Measurements from ENCODE around the gene VTI1A. TPM values are rescaled to one million over a fixed set of nuclear protein-coding genes. Genes with fewer than 3 reads are reported as not detected.

Gene VTI1A
- total RNA-seq, 2 donors from 2014 or later: 35.2 to 46.9 TPM

DNA sequence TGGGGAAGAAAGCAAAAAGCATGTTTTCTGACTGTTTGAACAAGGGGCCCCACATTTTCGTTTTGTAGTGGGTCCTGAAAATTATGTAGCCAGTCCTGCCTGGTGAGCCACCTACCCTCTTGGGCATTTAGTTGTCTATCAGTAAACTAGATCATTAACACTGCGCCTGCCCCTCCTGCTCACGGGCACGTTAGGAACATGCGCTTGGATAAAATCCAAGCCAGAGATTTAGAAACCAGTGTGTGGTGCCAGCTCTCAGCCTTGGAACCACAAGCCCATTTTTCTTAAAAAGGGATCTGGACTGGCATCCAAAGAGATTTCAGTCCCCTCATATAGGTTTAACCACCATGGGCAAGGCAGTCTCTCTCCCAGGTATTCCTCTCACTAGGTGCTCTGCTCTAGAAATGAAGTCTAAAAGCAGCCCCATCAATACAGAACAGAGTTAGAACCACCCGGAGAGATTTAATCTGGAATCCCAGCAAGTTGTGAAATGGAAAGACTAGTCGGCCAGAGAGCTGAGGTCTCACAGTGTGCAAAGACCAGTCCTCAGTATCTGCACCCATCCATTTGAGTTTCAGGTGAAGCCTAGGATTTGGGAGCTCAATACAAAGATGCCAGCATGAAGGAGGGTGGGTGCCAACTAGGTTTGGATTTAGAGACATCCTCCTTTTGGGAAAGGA, 379.1 kb downstream of the VTI1A start:
- Mint-ChIP-seq H3K4me1 (no peaks in the 10 kb centered on the region), H3K27ac (no peak overlapping the region), H3K27me3 (no peaks in the 10 kb centered on the region), H3K4me3 (no peak overlapping the region), H3K36me3 (ENCODE audit: low read depth) (no peaks in the 10 kb centered on the region), H3K9me3 (no peaks in the 10 kb centered on the region)
- ATAC-seq (replicated peaks): no peak

DNA sequence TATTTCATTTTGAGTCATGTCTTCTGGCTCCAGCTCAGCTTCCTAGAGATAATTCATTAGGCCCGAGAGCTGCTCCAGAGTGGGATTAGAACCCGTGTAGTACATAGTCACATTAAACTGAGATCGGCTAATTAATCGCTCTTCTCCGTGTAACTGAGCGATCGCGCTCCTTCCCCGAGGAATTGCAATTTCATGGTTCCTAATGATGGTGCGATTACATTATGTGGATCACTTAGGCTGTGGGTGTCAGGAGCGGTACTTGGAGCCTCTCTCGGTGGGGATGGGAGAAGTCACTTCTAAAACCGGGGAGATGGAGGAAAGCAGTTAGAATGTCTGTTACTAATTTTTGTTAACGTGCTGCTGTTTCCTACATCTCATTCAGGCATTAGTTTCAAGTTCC, 380.1 kb downstream of the VTI1A start:
- Mint-ChIP-seq H3K9me3 (no peaks in the 10 kb centered on the region), H3K27ac (no peak overlapping the region), H3K4me3 (no peak overlapping the region), H3K27me3 (no peaks in the 10 kb centered on the region), H3K36me3 (ENCODE audit: low read depth) (no peaks in the 10 kb centered on the region), H3K4me1 (no peaks in the 10 kb centered on the region)
- no peak for ATAC-seq (replicated peaks)

DNA sequence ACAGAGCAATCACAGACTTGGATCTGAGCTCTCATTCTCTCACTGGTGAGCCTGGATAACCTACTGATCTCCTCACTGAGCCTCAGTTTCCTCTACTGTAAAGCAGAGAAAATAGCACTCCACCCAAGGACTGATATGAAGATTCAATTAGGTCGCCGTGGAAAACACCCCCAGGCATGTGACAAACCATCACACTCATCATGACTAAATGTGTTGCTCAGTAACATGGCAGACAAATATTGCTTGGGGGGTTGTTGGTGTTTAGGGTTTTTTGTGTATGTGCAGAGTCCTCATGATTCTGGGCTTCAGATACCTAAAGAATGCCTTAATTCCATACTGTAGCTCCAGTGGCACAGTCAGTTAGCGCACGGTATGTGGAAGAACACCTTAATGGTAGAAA, 380.9 kb downstream of the VTI1A start:
- Mint-ChIP-seq H3K27ac (no peak overlapping the region), H3K36me3 (ENCODE audit: low read depth) (no peaks in the 10 kb centered on the region), H3K9me3 (no peaks in the 10 kb centered on the region), H3K27me3 (no peaks in the 10 kb centered on the region), H3K4me3 (no peak overlapping the region), H3K4me1 (no peaks in the 10 kb centered on the region)
- ATAC-seq (replicated peaks): no peak

DNA sequence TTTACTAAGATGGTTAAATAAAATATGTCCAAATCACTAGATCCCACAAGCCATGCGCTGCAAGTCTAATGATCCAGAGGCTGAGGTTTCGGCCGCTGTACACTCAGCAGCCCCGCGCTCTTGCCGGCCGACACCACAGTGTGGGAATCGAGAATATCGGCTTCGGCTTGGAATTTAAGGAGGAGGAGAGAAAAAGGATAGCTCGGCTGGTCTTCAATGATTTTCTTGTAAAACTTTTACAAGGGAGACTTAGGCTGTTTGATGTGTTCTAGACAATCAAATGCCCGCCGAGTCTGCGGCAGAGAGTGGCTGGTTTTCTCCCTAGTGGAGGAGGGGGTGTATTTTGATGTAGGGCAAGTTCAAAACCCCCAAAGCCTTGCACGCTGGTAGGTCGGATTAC, 384.8 kb downstream of the VTI1A start:
- Mint-ChIP-seq H3K4me1 (no peaks in the 10 kb centered on the region), H3K4me3 (no peak overlapping the region), H3K9me3 (no peaks in the 10 kb centered on the region), H3K27ac (no peak overlapping the region), H3K27me3 (no peaks in the 10 kb centered on the region), H3K36me3 (ENCODE audit: low read depth) (no peaks in the 10 kb centered on the region)
- ATAC-seq (replicated peaks): no peak

DNA sequence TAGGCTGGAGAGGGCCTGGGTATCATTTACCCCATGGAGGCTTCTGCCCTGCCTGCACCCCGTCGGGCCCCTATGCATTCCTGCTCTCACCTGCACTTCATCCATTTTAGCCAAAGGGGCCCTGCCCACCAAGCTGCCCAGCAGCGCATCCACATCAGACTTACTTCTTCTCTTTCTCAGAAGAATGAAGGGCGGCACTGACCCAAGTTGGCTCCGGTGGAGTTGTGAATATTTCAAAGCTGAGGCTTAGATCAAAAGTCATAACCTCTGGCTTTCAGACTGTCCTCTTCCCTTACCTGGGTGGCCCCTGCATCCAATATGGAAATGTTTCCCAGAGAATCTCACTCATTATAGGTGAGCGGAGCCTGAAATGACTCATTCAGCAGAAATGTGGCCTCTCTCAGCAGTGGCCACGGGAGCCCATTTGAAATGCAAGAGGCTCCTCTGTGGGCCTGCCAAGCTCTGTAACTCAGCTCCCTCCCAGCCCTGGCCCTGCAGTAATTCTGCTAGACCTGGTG, 385.4 kb downstream of the VTI1A start:
- H3K9me3 Mint-ChIP-seq: no peaks in the 10 kb centered on the region
- H3K27ac Mint-ChIP-seq: no peak overlapping the region
- H3K4me1 Mint-ChIP-seq: no peaks in the 10 kb centered on the region
- H3K4me3 Mint-ChIP-seq: no peak overlapping the region
- no peaks in the 10 kb centered on the region for H3K36me3 Mint-ChIP-seq (ENCODE audit: low read depth)
- no peak for ATAC-seq (replicated peaks)
- no peaks in the 10 kb centered on the region for H3K27me3 Mint-ChIP-seq

DNA sequence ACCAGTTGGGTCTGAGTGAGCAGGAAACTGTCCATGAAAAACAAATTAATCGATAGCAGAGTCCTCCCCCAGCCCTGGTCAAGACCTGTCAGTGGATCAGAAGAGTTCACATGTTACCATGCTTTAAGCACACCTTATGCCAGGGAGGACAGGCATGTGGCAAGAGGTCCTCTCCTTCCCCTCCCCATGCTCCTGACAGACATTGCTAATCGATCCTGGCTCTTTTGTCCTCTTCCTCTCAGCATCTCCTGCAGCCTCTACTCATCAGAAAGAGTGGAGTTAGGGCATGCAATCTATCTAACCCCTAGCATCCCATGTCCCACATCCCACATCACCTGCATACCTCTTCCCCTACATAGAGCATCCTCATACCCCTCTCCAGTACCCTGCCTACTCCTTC, 385.9 kb downstream of the VTI1A start:
- H3K27ac Mint-ChIP-seq: no peak overlapping the region
- H3K27me3 Mint-ChIP-seq: no peaks in the 10 kb centered on the region
- H3K4me1 Mint-ChIP-seq: no peaks in the 10 kb centered on the region
- no peak overlapping the region for H3K4me3 Mint-ChIP-seq
- H3K36me3 Mint-ChIP-seq (ENCODE audit: low read depth): no peaks in the 10 kb centered on the region
- no peak for ATAC-seq (replicated peaks)
- no peaks in the 10 kb centered on the region for H3K9me3 Mint-ChIP-seq

DNA sequence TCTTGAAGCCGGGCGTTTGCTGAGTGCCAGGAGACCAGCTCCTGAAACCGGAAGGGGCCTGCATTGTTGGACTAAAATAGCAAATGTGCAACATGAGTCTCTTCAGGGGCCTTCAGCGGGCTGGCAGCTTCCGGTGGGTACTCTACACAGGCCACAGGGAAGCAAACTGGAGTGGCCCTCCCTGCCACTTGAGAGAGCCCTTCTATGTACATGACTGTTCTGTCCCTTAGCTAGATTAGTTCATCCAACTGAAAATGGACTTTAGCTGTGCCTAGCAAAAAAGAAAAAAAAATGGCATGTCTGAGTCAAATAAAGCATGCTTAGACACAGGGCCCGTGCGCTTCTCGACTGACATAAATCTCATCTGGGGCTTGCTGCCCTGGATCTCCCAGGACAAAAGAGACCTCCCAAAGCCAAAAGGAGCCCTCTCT, 387.8 kb downstream of the VTI1A start:
- Mint-ChIP-seq H3K27ac (no peak overlapping the region), H3K4me1 (no peaks in the 10 kb centered on the region), H3K27me3 (no peaks in the 10 kb centered on the region), H3K4me3 (no peak overlapping the region), H3K36me3 (ENCODE audit: low read depth) (no peaks in the 10 kb centered on the region), H3K9me3 (no peaks in the 10 kb centered on the region)
- ATAC-seq (replicated peaks): no peak

DNA sequence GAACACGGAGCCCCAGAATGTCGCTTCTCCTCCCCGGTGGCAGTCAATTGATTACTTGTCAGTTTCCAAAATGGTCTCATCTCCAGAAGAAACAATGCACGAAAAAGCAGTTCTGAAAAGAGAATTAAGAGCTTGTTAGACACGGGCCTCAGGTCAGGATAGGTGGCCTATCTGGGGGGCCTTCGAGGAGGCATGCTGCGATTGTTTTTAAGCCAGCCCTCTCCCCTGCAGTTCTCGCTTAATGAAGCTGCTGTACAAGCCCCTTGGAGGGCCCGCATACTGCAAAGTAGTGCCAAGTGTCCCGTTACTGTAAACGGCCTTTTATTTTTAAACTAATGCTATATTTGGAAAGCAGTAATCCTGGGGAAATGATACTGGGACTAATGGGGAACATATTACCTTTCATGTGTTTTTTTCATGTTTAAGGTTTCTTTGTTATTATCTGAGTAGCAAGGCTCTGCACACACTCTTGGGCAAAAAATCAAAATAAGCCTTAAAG, 388.3 kb downstream of the VTI1A start:
- Mint-ChIP-seq H3K27ac (no peak overlapping the region), H3K4me1 (no peaks in the 10 kb centered on the region), H3K9me3 (no peaks in the 10 kb centered on the region), H3K27me3 (no peaks in the 10 kb centered on the region), H3K36me3 (ENCODE audit: low read depth) (no peaks in the 10 kb centered on the region), H3K4me3 (no peak overlapping the region)
- ATAC-seq (replicated peaks): no peak

DNA sequence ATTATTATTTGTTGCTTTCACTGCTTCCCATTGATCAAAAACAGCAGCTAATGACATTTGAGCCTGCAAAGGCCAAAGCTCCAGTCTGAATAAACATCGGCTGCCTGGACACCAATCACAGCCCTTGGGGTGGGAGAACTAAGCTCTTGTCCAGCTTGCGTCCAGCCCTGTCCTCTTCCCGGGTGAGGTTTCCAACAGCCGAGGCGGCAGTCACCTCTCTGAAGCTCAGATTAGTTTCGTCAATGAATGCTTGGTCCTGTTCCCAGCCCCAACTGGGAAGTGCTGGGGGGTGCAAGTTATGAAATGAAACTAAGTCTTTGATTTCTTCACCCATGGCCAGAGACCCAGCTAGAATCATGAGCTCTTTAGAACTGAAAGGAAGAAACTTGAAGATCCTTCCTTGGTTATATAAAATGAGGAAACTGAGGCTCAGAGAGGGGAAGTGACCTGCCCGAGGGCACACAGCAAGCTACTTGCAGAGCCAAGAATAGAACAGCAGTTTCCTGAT, 389.0 kb downstream of the VTI1A start:
- Mint-ChIP-seq H3K4me3 (no peak overlapping the region), H3K36me3 (ENCODE audit: low read depth) (no peaks in the 10 kb centered on the region), H3K4me1 (no peaks in the 10 kb centered on the region), H3K27me3 (no peaks in the 10 kb centered on the region), H3K9me3 (no peaks in the 10 kb centered on the region), H3K27ac (no peak overlapping the region)
- ATAC-seq (replicated peaks): no peak

DNA sequence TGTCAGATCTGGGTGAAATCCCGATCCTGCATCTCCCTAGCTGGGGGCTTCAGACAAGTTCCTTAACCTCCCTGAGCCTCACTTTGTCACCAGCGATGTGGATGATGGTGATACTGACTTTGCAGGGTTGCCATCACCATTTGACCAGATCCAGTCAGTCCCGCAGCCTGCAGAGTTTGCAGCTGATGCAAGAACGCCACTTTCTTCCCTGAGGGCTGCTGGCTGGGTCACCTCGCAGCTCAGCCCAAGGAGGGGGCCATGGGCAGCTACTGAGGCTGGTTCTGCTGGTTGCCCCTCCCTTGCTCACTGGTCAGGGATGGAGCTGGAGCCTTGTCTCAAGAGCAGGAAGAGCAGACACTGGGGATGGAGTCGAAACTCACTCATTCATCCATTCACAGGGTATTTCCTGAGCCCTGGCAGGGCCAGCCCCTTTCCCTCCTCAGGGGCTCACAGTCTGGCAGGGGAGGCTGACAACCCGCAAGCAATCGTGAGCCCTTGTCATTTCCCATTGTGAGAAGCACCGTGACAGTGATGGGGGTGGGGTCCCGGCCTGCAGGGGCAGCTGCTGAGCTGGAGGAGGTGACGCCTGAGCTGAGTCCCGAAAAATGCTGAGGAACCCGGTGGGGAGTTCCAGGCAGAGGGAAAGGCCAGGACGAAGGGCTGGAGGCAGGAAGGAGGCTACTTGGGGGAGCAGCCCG, 391.9 kb downstream of the VTI1A start:
- Mint-ChIP-seq H3K4me1 (no peaks in the 10 kb centered on the region), H3K4me3 (no peak overlapping the region), H3K36me3 (ENCODE audit: low read depth) (no peaks in the 10 kb centered on the region), H3K27me3 (no peaks in the 10 kb centered on the region), H3K9me3 (no peaks in the 10 kb centered on the region), H3K27ac (no peak overlapping the region)
- no peak for ATAC-seq (replicated peaks)

DNA sequence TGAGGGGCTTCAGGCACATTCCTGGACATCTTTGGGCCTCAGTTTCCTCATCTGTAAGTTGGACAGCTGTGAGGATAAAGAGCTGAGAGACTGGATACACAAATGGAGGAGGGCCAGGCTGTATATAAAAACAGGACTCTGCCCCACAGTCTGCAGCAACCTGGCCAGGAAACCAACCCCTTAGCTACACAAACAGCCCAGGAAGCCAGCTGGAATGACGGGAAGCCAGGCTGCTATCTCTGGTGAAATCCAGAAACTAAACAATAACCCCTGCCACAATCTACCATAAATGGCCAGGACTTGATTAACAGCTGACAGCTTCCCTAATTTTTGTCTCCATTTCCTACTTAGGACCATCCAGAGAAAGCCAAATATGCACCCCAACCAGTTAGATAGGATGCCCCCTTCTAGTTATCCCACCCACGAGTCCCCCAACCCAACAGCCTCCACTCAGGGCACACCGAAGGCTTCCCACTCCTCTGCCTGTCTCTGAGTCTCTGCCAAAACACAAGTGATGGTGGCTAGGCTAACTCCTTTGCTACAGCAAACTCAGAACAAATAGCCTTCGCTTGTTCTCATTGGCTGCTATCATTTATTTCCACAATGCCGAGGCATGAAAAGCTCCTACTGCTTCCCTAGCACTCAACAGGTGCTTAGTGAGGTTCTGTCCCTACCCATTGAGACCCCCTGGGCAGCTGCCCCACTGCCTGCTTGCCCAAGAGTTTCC, 393.1 kb downstream of the VTI1A start:
- ATAC-seq (replicated peaks): no peak
- H3K4me1 Mint-ChIP-seq: no peaks in the 10 kb centered on the region
- H3K27me3 Mint-ChIP-seq: no peaks in the 10 kb centered on the region
- H3K36me3 Mint-ChIP-seq (ENCODE audit: low read depth): no peaks in the 10 kb centered on the region
- no peaks in the 10 kb centered on the region for H3K9me3 Mint-ChIP-seq
- H3K27ac Mint-ChIP-seq: no peak overlapping the region
- H3K4me3 Mint-ChIP-seq: no peak overlapping the region

DNA sequence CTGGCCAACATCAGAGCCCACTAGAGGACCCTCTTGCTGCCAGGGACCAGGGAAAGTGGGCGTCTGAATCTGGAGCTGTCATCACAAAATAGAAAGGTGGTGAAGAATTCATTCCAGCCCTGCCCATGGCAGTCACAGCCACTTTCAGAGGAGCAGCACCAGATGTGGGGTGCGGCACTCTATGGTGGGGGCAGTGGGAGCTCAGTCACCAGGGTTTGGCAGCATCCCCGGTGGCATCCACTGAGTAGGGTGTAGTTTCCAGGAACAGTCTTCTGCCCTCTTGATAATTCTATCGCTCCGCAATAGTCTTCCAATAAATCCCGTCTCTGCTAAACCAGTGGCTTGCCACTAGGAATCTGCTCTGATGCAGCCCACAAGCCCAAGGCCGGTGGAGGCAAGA, 394.5 kb downstream of the VTI1A start:
- H3K4me3 Mint-ChIP-seq: no peak overlapping the region
- H3K27me3 Mint-ChIP-seq: no peaks in the 10 kb centered on the region
- H3K9me3 Mint-ChIP-seq: no peaks in the 10 kb centered on the region
- H3K4me1 Mint-ChIP-seq: no peaks in the 10 kb centered on the region
- ATAC-seq (replicated peaks): no peak
- H3K27ac Mint-ChIP-seq: no peak overlapping the region
- no peaks in the 10 kb centered on the region for H3K36me3 Mint-ChIP-seq (ENCODE audit: low read depth)

DNA sequence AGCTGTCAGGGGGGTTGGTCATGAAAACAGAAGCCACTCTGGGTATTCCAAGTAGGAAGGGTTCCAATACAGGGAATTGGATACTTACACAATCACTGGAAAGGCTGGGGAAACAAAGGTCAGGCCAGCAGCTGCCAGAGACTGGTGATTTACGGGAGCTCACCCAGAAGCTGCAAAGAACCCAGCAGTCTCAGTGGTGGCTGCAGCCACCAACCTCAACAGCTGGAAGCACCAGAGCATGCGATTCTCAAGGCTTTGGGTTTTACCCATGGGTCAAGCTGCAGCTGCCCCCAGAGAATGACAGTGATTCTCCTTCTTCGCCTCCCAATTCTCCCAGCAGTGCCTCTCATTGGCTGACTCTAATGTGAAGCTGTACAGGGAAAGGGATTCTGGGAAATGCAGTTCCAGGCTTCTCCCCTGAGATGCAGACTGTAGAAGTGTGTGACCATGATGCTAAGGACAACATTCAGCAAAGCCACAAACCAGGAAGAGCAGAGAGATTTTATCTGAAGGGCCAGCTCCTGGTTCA, 395.9 kb downstream of the VTI1A start:
- Mint-ChIP-seq H3K27ac (no peak overlapping the region), H3K9me3 (peaks cover 8% of the 10 kb centered on the region), H3K4me1 (no peaks in the 10 kb centered on the region), H3K36me3 (ENCODE audit: low read depth) (no peaks in the 10 kb centered on the region), H3K4me3 (no peak overlapping the region), H3K27me3 (no peaks in the 10 kb centered on the region)
- no peak for ATAC-seq (replicated peaks)

DNA sequence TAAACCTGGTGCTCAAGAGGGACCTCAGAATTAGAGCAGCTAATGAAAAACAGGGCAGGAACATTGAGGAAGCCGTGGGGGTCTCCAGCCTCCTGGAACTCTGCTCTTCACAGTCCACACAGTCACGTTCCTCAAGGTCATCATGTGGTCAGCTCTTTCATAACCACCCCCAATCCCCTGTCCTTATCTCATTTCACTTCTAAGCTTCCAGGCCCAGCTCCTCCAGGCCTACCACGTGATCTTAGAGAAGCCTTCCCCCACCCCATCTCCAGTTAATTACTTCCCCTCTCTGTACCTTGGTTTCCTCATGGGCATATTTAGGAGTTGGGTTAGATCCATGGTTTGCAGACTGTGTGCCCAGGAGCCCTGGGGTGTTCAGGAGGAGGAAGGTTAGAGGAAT, 396.6 kb downstream of the VTI1A start:
- no peak for ATAC-seq (replicated peaks)
- H3K27me3 Mint-ChIP-seq: no peaks in the 10 kb centered on the region
- no peaks in the 10 kb centered on the region for H3K4me1 Mint-ChIP-seq
- H3K4me3 Mint-ChIP-seq: no peak overlapping the region
- peaks cover 8% of the 10 kb centered on the region for H3K9me3 Mint-ChIP-seq
- no peaks in the 10 kb centered on the region for H3K36me3 Mint-ChIP-seq (ENCODE audit: low read depth)
- no peak overlapping the region for H3K27ac Mint-ChIP-seq

Measured in activated T-helper 17 cell treated with anti-CD3 and anti-CD28 coated beads, Interleukin-2, amount 50 U/mL, for 72 hours (primary cell).